ENCODE measurements around the gene EHMT1.
"Not testable (repeated sequence)": the region's sequence is repeated elsewhere in the genome, so short reads cannot be mapped to it uniquely, and the experiment has no call there.

EHMT1 gene

DNA sequence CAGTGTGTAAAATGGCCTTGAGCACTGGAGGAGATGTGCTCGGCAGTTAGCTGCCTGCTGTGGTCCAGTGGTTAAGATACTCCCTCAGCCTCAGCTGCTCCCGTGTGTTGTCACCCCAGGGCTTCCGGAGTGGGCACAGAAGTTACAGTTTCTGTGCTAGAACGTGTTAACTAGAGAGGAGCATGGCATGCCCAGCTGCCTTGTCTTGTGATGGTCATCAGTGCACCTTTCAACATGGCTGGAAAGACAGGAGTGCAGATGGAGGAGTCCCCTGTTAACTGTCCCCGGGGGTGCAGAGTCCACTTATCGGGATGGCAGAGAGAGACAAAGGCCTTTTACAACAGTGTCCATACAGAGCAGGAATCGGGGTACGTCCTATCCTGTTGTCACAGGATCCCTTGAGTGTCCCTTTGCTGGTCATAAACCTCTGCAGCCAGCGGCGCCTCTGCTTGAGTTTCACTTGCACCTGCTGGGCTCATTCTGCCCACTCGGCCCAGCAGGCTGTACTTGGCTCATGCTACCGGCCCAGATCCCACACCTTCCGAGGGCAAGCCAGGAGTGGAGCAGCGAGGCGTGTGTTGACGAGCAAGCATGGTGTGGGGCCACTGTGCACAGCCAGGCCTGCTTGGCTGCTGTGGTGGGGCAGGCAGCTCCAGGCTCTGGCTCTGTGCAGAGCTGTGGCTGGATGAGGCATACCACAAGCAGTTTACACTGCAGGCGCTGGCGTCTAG is 112.6 kb downstream of the EHMT1 start:
- Histone ChIP-seq H3K9ac (ENCODE audit: low read length in 2 of 2) (no peak overlapping the region), H3K36me3 (ENCODE audit: control insufficient read depth in 2 of 2, insufficient read depth in 2 of 2, low read length in 2 of 2) (peaks cover 13 to 33% of the 10 kb centered on the region in 2 donors), H3K27me3 (ENCODE audit: control insufficient read depth in 1 of 2, insufficient read depth in 2 of 2, low read length in 2 of 2) (no peaks in the 10 kb centered on the region), H3K4me3 (ENCODE audit: low read length in 2 of 2) (no peak overlapping the region), H3K27ac (ENCODE audit: low read length) (no peak overlapping the region), H3K4me1 (ENCODE audit: control insufficient read depth, insufficient read depth, low read length) (no peaks in the 10 kb centered on the region), H3K9me3 (ENCODE audit: control insufficient read depth in 2 of 2, low read length in 2 of 2) (no peaks in the 10 kb centered on the region)

DNA sequence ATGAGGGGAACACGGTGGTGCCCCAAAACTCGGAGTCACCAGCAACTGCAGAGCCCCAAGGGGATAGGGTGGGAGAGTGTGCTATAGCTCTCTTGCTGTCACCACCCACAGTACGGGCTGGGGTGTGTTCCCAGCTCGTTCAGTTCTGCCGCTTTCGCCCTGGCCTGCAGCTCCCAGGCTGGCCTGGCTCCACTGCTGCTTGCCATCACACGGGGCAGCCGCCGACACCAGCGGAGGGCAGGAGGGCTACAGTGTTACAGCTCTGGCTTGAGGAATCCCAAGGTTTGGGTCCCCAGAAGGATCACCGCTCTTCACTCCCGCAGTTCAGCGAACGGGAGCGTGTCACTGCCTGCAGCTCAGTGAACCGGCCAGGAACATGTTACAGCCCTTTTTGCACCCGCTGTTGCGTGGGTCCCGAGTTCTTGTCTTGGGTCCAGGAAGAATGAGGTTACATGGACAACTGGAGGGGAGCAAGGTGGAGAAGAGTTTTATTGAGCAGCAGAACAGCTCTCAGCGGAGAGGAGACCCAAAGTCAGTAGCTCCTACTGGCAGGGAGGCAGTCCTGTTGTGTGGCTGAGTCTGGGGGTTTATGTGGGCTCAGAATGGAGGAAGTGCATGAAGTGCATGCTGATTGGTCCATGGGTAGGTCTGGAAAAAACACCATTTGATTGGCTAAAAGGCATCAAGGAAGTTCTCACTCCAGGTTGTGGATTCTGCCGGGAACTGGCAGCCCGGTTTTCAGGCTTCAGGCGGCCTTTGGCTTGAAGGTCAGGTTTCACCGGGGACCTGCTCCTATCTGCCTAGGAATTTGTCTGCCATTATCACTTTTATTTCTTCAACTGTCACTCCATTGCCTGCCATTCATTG is 113.4 kb downstream of the EHMT1 start:
- H3K9ac ChIP-seq (ENCODE audit: low read length in 2 of 2) = no peak overlapping the region
- H3K4me1 ChIP-seq (ENCODE audit: control insufficient read depth, insufficient read depth, low read length) = no peaks in the 10 kb centered on the region
- H3K9me3 ChIP-seq (ENCODE audit: control insufficient read depth in 2 of 2, low read length in 2 of 2) = no peaks in the 10 kb centered on the region
- H3K4me3 ChIP-seq (ENCODE audit: low read length in 2 of 2) = no peak overlapping the region
- H3K36me3 ChIP-seq (ENCODE audit: control insufficient read depth in 2 of 2, insufficient read depth in 2 of 2, low read length in 2 of 2) = peaks cover 13 to 33% of the 10 kb centered on the region in 2 donors
- no peak overlapping the region for H3K27ac ChIP-seq (ENCODE audit: low read length)
- H3K27me3 ChIP-seq (ENCODE audit: control insufficient read depth in 1 of 2, insufficient read depth in 2 of 2, low read length in 2 of 2) = no peaks in the 10 kb centered on the region

- Histone ChIP-seq H3K27me3 (ENCODE audit: control insufficient read depth in 1 of 2, insufficient read depth in 2 of 2, low read length in 2 of 2) (no peaks in the 10 kb centered on the region), H3K36me3 (ENCODE audit: control insufficient read depth in 2 of 2, insufficient read depth in 2 of 2, low read length in 2 of 2) (peaks cover 10 to 30% of the 10 kb centered on the region in 2 donors), H3K9me3 (ENCODE audit: control insufficient read depth in 2 of 2, low read length in 2 of 2) (no peaks in the 10 kb centered on the region), H3K4me3 (ENCODE audit: low read length in 2 of 2) (no peak overlapping the region), H3K9ac (ENCODE audit: low read length in 2 of 2) (no peak overlapping the region), H3K27ac (ENCODE audit: low read length) (no peak overlapping the region), H3K4me1 (ENCODE audit: control insufficient read depth, insufficient read depth, low read length) (no peaks in the 10 kb centered on the region)
These were observed 114.6 kb downstream of the EHMT1 start for GRCh38 chr9:137733429-137733828.

- H3K27me3 ChIP-seq (ENCODE audit: control insufficient read depth in 1 of 2, insufficient read depth in 2 of 2, low read length in 2 of 2) = no peaks in the 10 kb centered on the region
- H3K9ac ChIP-seq (ENCODE audit: low read length in 2 of 2) = no peak overlapping the region
- H3K36me3 ChIP-seq (ENCODE audit: control insufficient read depth in 2 of 2, insufficient read depth in 2 of 2, low read length in 2 of 2) = peaks cover 6 to 25% of the 10 kb centered on the region in 2 donors
- no peaks in the 10 kb centered on the region for H3K9me3 ChIP-seq (ENCODE audit: control insufficient read depth in 2 of 2, low read length in 2 of 2)
- no peak overlapping the region for H3K27ac ChIP-seq (ENCODE audit: low read length)
- H3K4me1 ChIP-seq (ENCODE audit: control insufficient read depth, insufficient read depth, low read length) = no peaks in the 10 kb centered on the region
- H3K4me3 ChIP-seq (ENCODE audit: low read length in 2 of 2) = no peak overlapping the region
These were observed 115.4 kb downstream of the EHMT1 start for GRCh38 chr9:137734181-137734580.

- H3K9me3 ChIP-seq (ENCODE audit: control insufficient read depth in 2 of 2, low read length in 2 of 2); H3K27ac ChIP-seq (ENCODE audit: low read length); H3K36me3 ChIP-seq (ENCODE audit: control insufficient read depth in 2 of 2, insufficient read depth in 2 of 2, low read length in 2 of 2): not testable (repeated sequence)
These were observed 119.4 kb downstream of the EHMT1 start for GRCh38 chr9:137738182-137738696.

DNA sequence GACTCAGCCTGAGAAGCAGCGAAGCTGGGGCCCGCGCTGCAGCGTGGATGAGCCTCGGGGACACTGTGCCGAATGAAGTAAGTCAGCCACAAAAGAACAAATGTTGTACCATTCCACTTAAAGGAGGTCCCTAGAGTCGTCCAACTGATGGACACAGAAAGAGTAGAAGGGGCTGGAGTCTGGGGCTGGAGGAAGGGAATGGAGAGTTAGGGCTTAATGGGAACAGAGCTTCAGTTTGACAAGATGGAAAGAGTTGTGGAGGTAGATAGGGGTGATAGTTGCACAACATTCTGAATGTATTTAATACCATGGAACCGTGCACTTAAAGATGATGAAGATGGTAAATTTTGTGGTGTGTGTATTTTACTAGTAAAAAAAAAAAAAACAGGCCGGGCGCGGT is 119.9 kb downstream of the EHMT1 start:
- Histone ChIP-seq H3K9ac (ENCODE audit: low read length in 2 of 2) (no peak overlapping the region), H3K27me3 (ENCODE audit: control insufficient read depth in 1 of 2, insufficient read depth in 2 of 2, low read length in 2 of 2) (no peaks in the 10 kb centered on the region), H3K4me1 (ENCODE audit: control insufficient read depth, insufficient read depth, low read length) (peaks cover 14% of the 10 kb centered on the region), H3K36me3 (ENCODE audit: control insufficient read depth in 2 of 2, insufficient read depth in 2 of 2, low read length in 2 of 2) (peaks cover 5 to 7% of the 10 kb centered on the region in 2 donors), H3K27ac (ENCODE audit: low read length) (no peak overlapping the region), H3K4me3 (ENCODE audit: low read length in 2 of 2) (no peak overlapping the region), H3K9me3 (ENCODE audit: control insufficient read depth in 2 of 2, low read length in 2 of 2) (no peaks in the 10 kb centered on the region)

More at GRCh38 chr9:137738182-137738696, 119.4 kb downstream of the EHMT1 start:
- not testable (repeated sequence) for H3K4me3 ChIP-seq (ENCODE audit: low read length in 2 of 2); H3K9ac ChIP-seq (ENCODE audit: low read length in 2 of 2); H3K27me3 ChIP-seq (ENCODE audit: control insufficient read depth in 1 of 2, insufficient read depth in 2 of 2, low read length in 2 of 2)
- H3K4me1 ChIP-seq (ENCODE audit: control insufficient read depth, insufficient read depth, low read length) = peaks cover 14% of the 10 kb centered on the region

DNA sequence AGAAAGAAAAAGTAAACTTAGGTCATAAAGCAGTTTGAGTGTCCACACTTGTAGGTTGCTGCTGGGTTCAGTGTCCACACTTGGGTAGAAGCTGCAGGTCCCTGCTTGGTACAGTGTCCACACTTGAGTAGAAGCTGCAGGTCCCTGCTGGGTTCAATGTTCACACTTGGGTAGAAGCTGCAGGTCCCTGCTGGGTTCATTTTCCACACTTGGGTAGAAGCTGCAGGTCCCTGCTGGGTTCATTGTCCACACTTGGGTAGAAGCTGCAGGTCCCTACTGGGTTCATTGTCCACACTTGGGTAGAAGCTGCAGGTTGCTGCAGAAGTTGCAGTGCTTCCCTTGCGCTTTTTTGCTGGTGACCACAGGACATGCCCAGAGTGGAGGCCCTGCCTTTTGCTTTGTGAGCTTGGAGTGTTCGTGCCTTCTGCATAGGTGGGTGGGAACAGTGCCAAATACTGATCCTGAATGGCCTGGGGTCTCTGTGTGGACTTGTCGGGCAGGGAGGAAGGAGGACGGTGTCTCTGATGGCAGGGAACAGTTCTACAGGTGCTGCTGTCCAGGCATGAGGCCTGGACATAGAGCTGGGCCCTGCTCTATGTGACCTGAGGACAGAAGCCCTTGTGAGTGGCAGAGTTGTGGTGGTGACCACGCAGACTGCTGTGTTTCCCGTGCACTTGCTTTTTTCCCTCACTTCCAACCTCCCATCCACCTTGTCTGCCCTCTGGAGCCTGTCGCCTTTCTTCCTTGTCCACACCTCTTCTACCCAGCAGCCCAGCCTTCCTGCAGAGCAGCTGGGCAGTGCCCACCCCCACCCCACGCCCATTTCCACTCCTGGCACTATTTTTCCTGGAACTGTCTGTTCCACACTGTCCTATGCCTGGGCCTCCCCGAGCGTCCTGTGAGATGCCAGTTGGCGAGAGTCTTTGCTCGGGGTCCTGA is 120.8 kb downstream of the EHMT1 start:
- Histone ChIP-seq H3K4me3 (ENCODE audit: low read length in 2 of 2) (no peak overlapping the region), H3K4me1 (ENCODE audit: control insufficient read depth, insufficient read depth, low read length) (peaks cover 14% of the 10 kb centered on the region), H3K9ac (ENCODE audit: low read length in 2 of 2) (no peak overlapping the region), H3K36me3 (ENCODE audit: control insufficient read depth in 2 of 2, insufficient read depth in 2 of 2, low read length in 2 of 2) (peaks cover 11 to 12% of the 10 kb centered on the region in 2 donors), H3K9me3 (ENCODE audit: control insufficient read depth in 2 of 2, low read length in 2 of 2) (no peaks in the 10 kb centered on the region), H3K27me3 (ENCODE audit: control insufficient read depth in 1 of 2, insufficient read depth in 2 of 2, low read length in 2 of 2) (no peaks in the 10 kb centered on the region), H3K27ac (ENCODE audit: low read length) (no peak overlapping the region)

DNA sequence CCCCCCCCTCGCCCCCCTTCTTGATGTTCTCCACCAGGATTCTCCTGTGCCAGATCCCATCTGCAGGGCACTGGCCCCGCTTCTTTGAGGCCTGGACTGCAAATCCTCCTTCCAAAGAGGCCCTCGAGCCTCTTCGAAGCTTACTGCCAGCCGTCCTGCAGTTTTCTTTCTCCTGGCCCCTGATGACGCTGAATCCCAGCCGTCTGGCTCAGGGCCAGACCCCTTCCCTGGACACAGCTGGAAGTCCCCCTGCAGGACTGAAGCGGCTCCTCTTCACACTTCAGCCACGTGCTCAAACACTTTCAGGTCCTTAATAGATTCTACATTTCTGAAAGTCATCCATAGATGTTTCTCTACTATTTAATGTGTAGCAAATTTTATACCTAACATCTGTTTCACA is 121.5 kb downstream of the EHMT1 start:
- no peak overlapping the region for H3K27ac ChIP-seq (ENCODE audit: low read length)
- H3K9ac ChIP-seq (ENCODE audit: low read length in 2 of 2) = no peak overlapping the region
- H3K4me1 ChIP-seq (ENCODE audit: control insufficient read depth, insufficient read depth, low read length) = peaks cover 14% of the 10 kb centered on the region
- peaks cover 14 to 15% of the 10 kb centered on the region in 2 donors for H3K36me3 ChIP-seq (ENCODE audit: control insufficient read depth in 2 of 2, insufficient read depth in 2 of 2, low read length in 2 of 2)
- no peak overlapping the region for H3K4me3 ChIP-seq (ENCODE audit: low read length in 2 of 2)
- H3K27me3 ChIP-seq (ENCODE audit: control insufficient read depth in 1 of 2, insufficient read depth in 2 of 2, low read length in 2 of 2) = no peaks in the 10 kb centered on the region
- H3K9me3 ChIP-seq (ENCODE audit: control insufficient read depth in 2 of 2, low read length in 2 of 2) = no peaks in the 10 kb centered on the region

- H3K27me3 ChIP-seq (ENCODE audit: control insufficient read depth in 1 of 2, insufficient read depth in 2 of 2, low read length in 2 of 2) = no peaks in the 10 kb centered on the region
- H3K9me3 ChIP-seq (ENCODE audit: control insufficient read depth in 2 of 2, low read length in 2 of 2) = no peaks in the 10 kb centered on the region
- H3K4me1 ChIP-seq (ENCODE audit: control insufficient read depth, insufficient read depth, low read length) = peaks cover 14% of the 10 kb centered on the region
- H3K27ac ChIP-seq (ENCODE audit: low read length) = no peak overlapping the region
- no peak overlapping the region for H3K4me3 ChIP-seq (ENCODE audit: low read length in 2 of 2)
- H3K9ac ChIP-seq (ENCODE audit: low read length in 2 of 2) = no peak overlapping the region
- peaks cover 20% of the 10 kb centered on the region in 2 donors for H3K36me3 ChIP-seq (ENCODE audit: control insufficient read depth in 2 of 2, insufficient read depth in 2 of 2, low read length in 2 of 2)
These were observed 122.5 kb downstream of the EHMT1 start for GRCh38 chr9:137741330-137741729.

DNA sequence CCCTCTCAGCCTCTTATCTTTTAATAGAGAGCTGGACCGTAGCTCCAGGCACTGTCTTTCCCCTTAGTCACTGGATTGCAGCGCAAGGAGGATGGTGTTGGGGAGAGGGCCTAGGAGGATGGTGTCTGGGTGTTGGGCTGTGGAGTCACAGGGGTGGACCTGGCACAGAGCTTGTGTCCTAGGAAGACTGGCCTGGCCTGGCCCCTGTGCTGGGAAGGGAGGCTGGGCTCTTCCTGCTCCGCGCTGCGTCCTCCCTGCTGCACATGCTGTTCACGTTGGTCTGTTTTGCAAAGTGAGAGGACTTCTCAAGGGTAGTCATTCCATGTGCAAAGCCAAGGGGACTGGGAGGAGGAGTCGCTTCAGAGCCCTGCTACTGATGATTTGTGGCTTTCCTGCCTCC is 123.9 kb downstream of the EHMT1 start:
- Histone ChIP-seq H3K9ac (ENCODE audit: low read length in 2 of 2) (no peak overlapping the region), H3K9me3 (ENCODE audit: control insufficient read depth in 2 of 2, low read length in 2 of 2) (no peaks in the 10 kb centered on the region), H3K36me3 (ENCODE audit: control insufficient read depth in 2 of 2, insufficient read depth in 2 of 2, low read length in 2 of 2) (peaks cover 20 to 23% of the 10 kb centered on the region in 2 donors), H3K27ac (ENCODE audit: low read length) (no peak overlapping the region), H3K4me3 (ENCODE audit: low read length in 2 of 2) (no peak overlapping the region), H3K27me3 (ENCODE audit: control insufficient read depth in 1 of 2, insufficient read depth in 2 of 2, low read length in 2 of 2) (no peaks in the 10 kb centered on the region), H3K4me1 (ENCODE audit: control insufficient read depth, insufficient read depth, low read length) (peaks cover 14% of the 10 kb centered on the region)

All from stomach smooth muscle (tissue), 2 donors.